Non-pigmented ciliary epithelial cell (primary cell): ENCODE results near the gene YPEL2.
A peak's percentile ranks its signal among the peaks of the same experiment; 100 is the strongest.
"Not testable (repeated sequence)": the region's sequence is repeated elsewhere in the genome, so short reads cannot be mapped to it uniquely, and the experiment has no call there.

Source experiments
- DNase-seq: peaks from one replicate; pipeline ENCODE4 v3.0.0-alpha.2; 2010; ENCODE audit warnings: low read depth

Gene YPEL2

DNA sequence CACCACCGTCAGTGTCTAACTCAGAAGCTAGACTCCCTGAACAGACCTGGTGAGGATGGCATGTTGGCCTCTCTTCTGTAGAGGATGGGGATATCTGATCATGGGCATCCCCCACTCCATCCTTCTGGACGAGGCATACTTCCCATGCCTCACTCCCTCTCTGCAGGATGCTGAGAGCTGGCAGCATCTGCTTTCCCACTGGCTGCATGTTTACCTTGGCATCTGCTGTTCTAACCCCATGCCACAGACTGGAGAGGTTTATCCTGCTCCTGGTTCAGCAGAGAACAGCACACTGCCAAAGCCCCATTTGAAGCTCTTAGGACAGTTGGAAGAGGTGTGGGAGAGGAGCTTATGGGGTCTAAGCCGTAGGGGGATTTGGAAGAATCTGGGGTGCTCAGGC is 46.0 kb downstream of the YPEL2 start:
- DNase-seq = no peak

DNA sequence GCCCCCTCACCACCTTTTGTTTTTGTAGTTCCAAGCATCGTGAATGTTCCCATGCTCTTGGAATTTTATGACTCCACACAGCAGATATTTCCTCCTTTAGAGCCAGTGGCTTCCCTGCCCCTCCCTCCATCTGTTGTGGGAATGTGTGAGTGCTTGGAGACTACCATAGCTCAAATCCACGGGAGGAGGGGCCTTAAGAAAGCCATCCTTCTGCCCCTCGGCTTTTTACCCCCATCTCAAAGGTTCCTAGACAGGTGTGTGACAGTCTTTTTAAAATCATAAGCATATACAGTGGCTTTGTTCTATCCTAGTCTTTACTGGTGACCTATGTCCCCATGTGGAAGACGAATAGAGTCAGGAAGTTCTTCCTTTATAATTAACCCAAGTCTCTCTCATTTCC is 47.2 kb downstream of the YPEL2 start:
- DNase-seq = peak; percentile 82

DNA sequence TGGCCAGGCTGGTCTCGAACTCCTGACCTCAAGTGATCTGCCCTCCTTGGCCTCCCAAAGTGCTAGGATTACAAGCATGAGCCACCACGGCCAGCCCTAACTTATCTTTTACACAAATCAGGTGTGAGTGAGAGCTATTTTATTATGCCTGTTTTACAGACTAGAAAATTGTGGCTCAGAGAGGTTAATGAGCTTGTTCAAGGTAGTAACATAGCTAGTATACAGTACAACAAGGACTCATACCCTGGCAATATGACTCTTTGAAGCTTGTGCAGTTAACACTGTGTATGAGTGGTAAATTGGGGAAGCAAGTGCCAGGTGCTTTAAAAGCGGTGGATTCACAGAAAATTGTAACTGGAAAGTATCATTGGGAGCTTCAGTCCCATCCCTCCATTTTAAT is 49.0 kb downstream of the YPEL2 start:
- no peak for DNase-seq

DNA sequence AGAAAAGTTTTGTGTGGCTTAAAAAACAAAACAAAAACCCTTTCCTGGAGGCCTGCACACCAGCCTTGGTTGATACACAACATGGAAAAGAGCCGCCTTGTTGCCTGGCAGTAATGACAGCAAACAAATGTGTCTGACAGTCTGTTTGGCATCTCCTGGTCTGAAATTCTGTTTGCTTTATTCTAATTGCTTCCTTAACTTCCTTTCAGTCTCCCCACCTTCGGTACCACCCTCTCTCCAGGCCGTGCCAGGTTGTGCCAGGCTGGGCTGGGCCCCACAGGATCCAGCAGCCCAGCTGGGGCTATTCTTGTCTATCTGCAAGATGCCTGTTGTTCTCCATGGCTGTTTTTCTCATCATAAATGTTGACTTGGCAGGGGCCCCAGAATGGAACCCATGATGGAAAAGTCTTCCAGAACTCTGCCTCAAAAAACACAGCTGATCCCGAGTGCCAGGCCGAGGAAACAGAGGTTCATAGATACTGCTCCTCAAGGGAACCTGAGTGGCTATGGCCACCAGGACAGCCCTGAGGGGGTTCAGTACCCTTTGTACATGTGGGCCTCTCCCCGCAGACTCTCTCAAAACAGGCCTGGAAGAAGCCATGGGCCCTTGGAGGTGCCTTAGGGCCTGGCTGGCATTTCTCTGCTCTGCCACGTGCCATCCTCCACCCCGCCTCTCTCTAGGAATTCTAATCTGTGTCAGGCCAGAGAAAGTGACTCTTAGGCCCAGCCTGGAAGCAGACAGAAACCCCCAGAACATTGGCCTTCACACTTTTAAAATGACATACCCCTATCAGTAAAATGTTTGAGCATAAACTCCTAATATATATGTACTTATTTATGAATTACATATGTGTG is 50.5 kb downstream of the YPEL2 start:
- no peak for DNase-seq

DNA sequence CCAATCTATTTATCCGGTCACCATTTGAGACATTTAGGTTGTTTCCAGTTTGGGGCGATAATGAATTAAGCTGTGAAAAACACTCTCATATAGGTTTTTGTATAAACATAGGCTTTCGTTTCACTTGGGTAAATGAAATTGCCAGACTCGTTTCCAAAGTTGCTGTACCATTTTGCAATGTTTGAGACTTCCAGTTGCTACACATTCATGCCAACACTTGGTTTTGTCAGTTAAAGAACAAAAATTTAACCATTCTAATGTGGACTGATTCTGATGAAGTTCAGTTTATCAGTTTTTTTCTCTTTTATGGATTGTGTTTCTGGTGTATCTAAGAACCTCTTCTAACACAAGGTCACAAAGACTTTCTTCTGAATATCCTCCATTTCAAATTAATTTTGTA is 52.4 kb downstream of the YPEL2 start:
- no peak for DNase-seq

DNA sequence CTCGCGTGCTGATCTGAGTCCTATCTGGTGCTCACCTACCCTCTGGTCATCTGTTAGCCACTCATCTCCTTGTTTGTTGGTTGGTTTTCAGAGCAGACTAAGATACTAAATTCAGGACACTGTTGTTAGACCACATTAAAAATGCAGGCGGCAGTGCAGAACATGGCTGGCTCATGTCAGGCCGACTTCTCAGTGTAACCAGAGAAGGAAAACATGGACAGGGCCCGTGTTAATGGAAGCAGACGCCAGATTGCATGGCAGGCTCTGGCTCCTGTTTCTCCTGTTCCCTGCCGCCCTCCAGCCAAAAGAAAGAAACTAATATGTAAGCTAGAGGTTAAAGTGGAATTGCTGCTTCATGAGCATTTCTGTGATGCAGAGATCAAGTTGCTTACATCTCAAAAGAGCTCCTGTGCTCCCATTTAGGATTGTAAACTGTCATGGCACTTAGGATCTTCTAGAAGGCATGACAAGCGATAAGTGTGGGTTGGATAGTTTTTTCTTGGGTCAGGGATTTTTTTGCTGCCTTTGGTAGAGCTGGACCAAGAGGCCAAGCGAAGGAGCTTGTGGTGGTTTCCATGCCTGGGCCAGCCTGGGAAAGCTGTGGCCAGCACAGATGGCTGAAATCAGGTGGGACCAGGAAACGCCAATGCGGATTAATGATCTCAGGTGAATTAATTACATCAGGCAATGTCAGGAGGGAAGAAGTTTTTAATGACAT is 56.1 kb downstream of the YPEL2 start:
- no peak for DNase-seq

DNA sequence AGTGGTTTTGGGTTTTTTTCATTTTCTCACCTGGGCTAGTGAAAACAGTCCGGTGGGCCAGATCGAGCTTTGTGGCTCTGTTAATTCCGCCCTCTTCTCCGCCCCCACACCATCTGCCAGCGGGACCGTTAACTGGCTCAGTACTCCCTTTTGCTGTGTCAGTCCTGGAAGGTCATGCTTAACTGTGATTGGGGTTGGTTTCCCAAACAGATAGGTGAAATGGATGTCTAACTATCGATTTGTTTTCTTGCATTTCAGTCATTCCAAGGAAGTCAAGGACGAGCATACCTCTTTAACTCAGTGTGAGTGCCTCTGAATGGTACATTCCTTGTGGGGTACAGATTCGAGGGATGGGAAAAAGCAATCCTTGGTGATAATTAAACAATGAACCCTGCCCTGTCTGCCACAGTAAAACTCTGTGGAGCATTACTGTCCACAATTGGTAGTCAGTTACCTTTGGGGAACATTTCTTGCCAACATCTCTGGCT is 56.7 kb downstream of the YPEL2 start:
- no peak for DNase-seq

DNA sequence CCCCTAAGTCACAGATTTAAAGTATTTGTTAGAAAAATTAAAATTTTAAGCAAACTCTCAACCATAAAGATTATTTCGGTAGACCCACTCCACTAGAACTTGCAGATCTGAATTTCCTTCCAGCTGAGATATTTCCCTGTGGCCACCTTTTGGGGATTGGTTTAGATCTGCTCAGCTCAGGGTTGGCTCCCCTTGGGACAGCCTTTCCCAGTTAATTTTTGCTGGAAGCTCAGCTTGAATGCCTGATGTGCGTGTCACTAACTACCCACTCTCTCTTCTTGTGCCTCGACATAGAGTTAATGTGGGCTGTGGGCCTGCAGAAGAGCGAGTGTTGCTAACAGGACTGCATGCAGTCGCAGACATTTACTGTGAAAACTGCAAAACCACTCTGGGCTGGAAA is 57.6 kb downstream of the YPEL2 start:
- DNase-seq = no peak

DNA sequence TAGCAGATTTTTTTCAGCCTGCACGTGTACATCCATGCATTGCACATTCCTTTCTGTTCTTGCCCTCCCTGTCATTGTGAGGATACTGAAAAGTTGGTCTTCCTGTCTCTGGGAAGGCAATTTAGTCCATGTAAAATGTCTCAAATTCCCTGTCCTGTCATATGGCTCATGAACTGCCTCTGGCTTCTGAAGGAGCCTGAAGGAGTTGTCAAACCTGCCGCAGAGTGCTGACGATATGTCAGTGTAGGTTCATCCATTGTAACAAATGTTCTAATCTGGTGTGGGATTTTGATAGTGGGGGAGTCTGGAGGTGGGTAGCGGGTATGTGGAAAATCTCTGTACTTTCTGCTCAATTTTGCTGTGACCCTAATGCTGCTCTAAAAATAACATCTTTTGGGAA is 59.6 kb downstream of the YPEL2 start:
- DNase-seq = no peak

DNA sequence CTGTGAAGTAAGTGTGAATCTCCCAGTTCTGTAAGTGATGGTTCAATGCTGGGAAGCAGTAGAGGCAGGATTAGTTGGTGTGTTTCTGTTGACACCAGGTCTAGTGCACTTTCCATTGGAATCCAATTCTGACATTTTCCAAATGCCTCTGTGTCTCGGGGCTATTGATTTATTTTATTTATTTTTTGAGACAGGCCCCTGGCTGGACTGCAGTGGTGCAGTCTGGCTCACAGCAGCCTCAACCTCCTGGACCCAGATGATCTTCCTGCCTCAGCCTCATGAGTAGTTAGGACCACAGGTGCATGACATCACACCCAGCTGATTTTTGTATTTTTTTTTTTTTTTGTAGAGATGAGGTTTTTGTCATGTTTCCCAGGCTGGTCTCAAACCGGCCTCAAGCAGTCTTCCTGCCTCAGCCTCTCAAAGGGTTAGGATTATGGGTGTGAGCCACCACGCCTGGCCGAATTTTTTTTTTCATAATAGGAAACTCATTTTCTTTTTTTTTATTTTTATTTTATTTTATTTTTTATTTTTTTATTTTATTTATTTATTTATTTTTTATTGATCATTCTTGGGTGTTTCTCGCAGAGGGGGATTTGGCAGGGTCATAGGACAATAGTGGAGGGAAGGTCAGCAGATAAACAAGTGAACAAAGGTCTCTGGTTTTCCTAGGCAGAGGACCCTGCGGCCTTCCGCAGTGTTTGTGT is 61.7 kb downstream of the YPEL2 start:
- DNase-seq = no peak

DNA sequence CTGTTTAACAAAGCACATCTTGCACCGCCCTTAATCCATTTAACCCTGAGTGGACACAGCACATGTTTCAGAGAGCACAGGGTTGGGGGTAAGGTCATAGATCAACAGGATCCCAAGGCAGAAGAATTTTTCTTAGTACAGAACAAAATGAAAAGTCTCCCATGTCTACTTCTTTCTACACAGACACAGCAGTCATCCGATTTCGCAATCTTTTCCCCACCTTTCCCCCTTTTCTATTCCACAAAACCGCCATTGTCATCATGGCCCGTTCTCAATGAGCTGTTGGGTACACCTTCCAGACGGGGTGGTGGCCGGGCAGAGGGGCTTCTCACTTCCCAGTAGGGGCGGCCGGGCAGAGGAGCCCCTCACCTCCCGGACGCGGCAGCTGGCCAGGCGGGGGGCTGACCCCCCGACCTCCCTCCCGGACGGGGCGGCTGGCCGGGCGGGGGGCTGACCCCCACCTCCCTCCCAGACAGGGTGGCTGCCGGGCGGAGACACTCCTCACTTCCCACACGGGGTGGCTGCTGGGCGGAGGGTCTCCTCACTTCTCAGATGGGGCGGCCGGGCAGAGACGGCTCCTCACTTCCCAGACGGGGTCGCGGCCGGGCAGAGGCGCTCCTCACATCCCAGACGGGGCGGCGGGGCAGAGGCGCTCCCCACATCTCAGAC is 62.4 kb downstream of the YPEL2 start:
- DNase-seq = not testable (repeated sequence)

DNA sequence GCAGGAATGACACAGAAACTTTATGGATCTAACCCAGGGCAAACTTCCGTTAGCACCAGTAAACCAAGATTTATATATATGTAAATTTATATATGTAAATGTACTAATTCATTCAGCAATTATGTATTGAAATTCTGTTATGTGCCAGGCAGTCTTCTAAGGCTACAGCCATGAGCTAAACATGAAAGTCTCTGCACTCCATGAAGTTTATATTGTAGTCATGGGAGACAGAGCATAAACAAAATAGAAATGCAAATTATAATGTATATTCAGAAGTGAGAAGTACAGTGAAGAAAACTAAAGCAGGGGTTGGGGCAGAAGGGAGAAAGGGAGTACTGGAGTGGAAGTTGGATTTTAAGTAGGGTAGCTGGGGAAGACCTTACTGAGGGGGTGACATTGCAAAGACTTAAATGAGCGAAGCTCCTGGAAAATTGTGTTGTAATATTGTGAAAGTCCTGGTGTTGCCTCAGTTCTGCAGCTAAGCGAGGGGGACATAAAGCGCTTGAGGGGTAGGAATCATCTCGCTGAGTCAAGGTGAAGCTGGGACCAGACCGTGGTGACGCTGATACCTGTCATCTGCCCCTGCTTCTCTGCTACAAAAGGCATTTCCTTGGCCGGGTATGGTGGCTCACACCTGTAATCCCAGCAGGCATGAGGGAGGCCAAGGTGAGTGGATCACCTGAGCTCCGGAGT is 64.8 kb downstream of the YPEL2 start:
- DNase-seq = no peak

DNA sequence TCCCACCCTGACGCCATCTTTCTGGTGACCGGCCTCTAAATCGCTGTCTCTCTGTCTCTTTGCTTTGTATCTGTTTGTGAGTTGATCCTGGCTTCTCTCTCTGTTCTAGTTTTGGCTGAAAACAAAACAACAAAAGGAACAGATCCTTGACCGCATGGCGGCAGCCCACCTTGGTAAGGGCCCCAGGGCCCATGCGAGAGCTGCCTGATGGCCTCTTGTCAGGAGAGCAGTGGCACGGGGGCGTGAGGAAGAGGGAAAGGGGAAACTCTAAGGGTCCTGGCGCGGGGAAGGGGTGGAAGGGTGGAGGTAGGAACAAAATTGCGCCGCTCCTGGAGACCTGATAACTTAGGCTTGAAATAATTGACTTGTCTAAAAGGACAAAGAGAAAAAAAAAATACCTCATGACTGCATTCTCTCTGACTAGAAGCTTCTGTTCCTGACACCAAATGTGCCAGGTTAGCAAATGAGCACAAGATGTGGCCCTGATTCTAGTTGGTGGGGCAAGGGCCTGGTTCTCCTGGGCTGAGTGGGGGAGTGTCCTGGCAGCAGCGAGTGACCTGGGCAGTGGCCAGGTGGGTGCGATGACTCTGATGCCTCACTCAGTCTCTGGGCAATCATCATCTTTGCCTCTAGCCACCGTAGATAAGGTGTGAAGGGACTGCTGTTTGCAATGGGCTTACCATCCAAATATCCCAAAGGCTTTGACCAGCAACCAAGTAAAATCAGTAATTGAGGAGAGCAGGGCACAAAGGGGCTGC is 66.0 kb downstream of the YPEL2 start:
- DNase-seq = no peak

DNA sequence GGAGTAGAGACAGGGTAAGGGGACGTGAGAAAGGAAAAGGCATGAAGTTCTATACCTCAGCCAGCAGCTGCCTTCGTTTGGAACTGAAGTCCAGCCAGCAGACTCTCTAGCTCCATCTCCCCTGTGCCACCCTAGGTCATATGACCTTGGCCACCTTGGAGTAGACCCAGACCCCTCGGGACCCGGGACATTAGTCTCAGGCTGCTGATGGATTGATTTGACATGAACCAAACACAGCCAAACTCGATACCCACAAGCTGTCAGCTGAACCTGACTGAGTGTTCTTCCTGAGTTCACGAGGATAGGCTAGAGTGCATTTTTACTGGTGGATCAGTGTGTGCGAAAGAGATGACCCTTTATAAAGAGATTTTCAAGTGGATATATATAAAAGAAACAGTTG is 68.5 kb downstream of the YPEL2 start:
- DNase-seq = no peak

DNA sequence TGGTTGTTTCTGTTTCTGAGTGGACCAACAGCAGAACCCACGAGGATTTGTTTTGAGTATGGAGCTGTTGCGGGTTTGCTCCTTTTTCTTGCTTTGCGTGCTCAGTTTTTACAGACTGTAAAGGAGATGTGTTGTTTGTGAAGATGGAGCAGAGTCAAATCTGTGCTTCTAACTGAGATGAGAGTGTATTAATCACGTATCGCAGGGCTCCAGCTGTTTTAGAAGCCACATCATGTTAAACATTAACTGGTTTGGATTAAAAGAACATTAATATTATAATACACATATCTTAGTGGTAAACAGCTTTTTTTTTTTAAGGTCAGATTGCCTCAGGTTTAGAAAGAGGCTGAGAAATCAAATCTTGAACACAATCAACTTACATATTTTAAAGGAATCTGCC is 69.4 kb downstream of the YPEL2 start:
- no peak for DNase-seq

DNA sequence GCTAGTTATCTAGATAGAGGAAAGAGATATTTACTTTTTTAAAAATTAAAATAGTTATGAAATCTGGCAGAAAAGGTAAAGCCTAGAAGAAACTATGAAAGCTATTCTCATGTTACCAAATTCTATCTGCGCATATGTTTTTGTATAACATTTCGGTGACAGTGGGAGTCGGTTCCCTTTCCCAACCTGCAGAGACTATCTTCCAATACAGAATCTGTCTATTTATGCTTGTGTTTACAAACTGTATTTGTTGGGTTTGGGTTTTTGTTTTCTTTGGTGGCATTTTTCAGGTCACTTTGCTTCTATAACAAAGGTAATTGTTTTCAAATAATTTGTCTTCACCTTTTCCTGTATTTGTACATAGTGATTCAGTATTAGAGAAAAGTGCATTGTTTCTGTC is 69.8 kb downstream of the YPEL2 start:
- no peak for DNase-seq

DNA sequence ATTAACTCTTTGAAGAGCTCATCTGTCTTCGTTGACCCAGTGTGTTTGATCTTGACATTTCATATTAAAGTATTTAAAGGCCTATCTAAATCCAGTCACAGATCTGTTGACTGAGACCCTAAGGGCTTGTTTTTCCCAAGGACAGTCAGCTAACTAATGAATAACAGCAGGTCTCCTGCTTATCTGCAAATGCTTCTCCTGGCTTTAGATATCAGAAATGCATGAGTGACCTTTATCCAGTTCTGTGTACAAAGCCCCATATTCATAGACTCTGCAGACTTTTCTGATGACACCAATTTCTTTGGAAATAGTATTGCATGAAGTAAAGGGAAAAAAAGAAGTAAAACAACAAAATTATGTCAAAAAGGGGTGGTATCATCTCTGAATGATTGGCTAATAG is 70.3 kb downstream of the YPEL2 start:
- DNase-seq = no peak

DNA sequence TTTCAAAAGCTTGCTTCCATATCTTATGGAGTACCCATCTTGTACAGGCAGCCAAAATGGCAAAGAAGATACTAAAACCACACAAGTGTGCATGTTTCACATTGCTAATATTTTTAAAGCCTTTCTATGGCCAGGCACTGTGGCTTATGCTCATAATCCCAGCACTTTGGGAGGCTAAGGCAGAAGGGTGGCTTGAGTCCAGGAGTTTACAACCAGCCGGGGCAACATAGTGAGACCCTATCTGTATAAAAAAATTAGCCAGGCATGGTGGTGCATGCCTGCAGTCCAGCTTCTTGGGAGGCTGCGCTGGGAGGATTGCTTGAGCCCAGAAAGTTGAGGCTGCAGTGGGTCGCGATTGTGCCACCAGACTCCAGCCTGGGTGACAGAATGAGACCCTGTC is 71.3 kb downstream of the YPEL2 start:
- no peak for DNase-seq

DNA sequence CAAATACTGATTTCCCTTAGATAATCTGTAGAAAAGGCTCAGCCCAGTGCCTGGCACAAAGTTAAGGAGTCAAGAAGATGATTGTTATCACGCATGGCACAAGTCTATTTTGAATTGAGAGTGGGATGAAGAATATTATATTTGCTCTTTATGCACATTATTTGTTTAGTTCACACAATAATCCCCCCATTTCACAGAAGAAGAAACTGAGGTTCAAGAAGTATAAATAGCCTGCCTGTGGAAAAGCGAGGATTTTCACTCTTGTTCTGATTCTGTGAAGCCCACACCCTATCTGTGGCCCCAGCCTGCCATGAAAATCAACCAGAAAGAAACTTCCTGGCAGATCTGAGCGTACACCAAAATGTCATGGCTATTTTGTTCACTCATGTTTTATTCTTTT is 73.0 kb downstream of the YPEL2 start:
- no peak for DNase-seq

DNA sequence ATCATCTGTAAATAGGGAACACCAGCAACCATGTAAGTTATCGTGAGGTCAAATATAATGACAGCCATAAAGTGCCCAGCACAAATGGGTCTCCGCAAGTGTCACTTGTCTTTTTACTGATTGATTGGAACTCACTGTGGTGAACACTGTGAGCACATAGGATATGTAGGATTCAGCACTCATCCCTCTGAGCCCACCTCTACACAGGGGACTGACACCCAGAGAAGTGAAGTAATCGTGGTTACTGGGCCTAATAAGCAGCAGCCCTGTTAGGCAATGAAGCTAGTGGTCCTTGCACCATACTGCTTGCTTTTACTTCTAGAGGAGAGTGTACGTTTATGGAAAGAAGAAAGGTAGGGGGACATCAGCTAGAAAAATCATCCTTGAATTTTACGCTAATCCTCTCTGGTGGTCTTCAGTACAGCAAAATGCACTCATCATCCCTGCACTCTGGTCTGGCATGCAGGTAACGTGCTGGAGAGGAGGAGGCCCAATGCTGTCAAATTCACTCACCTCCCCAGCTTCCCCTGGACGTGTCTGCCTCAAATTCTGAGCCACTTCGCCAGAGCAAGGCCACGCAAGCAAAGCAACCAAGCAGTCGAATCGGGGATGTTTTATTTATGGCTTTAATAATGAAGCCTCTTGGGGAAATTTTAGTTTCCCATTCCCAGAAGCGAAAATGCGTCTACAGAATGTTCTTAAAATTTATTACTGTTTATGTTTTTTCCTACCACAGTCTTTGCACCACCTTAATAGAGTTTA is 74.7 kb downstream of the YPEL2 start:
- DNase-seq = no peak
